ENCODE results near the gene TUSC2.

DNA sequence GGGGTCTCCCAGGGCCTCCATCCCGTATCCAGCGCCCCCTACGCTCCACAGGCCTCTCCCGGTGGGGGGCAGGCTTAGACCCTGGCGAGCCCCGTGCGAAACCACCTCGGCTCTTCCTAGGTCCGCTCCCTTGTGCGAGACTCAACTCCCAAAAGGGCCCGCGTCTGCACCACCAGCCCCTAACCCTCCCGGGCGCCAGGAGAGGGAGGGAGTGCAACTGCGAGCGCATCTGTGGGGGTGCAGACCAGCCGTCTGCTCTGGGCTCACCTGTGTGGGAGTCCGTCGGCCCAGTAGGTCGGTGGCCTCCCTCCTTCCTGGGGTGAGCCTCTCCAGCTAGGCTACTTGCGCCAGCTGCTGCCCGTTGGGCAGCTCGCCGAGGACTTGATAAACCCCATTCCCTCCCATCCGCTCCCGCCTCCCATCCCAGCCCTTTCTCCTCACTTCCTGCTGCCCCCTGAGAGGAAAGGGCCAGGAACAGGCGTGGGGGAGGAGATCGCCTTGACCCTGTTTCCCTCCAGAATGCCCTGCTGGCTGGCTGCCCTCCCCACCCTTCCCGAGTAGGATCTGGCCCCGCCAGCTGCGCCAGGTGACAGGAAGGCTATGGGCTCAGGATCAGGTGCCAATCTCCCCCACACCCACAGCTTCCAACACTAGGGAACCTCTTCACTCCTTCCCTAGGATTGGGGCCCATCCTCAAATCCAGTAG, 5.5 kb downstream of the TUSC2 start, which contains the start of gene HYAL2:
- no peak for TF ChIP-seq POLR2AphosphoS5 (IDR thresholded peaks at IDR 0.05; ENCODE audit: borderline replicate concordance, low read depth, low read length)
- no peak for TF ChIP-seq EZH2 (IDR thresholded peaks at IDR 0.05)
- no peak for TF ChIP-seq FOXP2 (optimal IDR thresholded peaks at IDR 0.05; ENCODE audit: control extremely low read depth, extremely low read length, insufficient read depth)
